GM12878 (cell line): ENCODE data around the gene MYO3A.

Experiments
- ATF2 ChIP-seq: IDR thresholded peaks from 2 replicates; pipeline ENCODE4 v1.6.1; 2012; ENCODE audit warnings: low read length, inconsistent platforms
- CBX5 ChIP-seq: sonication (generic); IDR thresholded peaks from 2 replicates; pipeline ENCODE4 v1.6.1; 2016; ENCODE audit warnings: low read depth, moderate library complexity, mild to moderate bottlenecking, inconsistent platforms
- CREB1 ChIP-seq: IDR thresholded peaks from 2 replicates; pipeline ENCODE4 v1.6.1; 2012; ENCODE audit warnings: low read depth, mild to moderate bottlenecking, inconsistent platforms
- E4F1 ChIP-seq: fragments of 450-650 bp; IDR thresholded peaks from 2 replicates; pipeline ENCODE4 v1.6.1; 2018; ENCODE audit warnings: borderline replicate concordance, mild to moderate bottlenecking; ENCODE audit not compliant: partially characterized antibody
- ETV6 ChIP-seq, 2 experiments: fragments of 450-650 bp in 1 of 2; IDR thresholded peaks in 1 of 2; conservative IDR thresholded peaks in 1 of 2; 2 replicates each; pipeline ENCODE4 v1.6.1; 2014; ENCODE audit warnings: antibody characterized with exemption in 1 of 2, borderline replicate concordance in 1 of 2, low read depth in 1 of 2, mild to moderate bottlenecking in 1 of 2, moderate library complexity in 1 of 2
- FOXM1 ChIP-seq: IDR thresholded peaks from 2 replicates; pipeline ENCODE4 v1.6.1; 2012; ENCODE audit warnings: low read depth, mild to moderate bottlenecking, inconsistent platforms, low read length, moderate library complexity
- POLR2AphosphoS5 ChIP-seq: IDR thresholded peaks from 2 replicates; pipeline ENCODE4 v1.6.1; 2011; ENCODE audit warnings: mild to moderate bottlenecking, low read length, inconsistent platforms
- RAD21 ChIP-seq: IDR thresholded peaks from 2 replicates; pipeline ENCODE4 v1.6.1; 2011; ENCODE audit warnings: mild to moderate bottlenecking, low read depth, low read length, moderate library complexity; ENCODE audit not compliant: insufficient read depth
- YY1 ChIP-seq: IDR thresholded peaks from 2 replicates; pipeline ENCODE4 v1.6.1; 2011; ENCODE audit warnings: low read depth, mild to moderate bottlenecking, low read length
- ZBTB40 ChIP-seq: fragments of 450-650 bp; IDR thresholded peaks from 2 replicates; pipeline ENCODE4 v1.6.1; 2016; ENCODE audit warnings: mild to moderate bottlenecking, moderate library complexity, borderline replicate concordance

GRCh38 chr10:26029858-26030257 lies 95.8 kb downstream of the MYO3A start:
- TF ChIP-seq CREB1 (no peak), RAD21 (no peak), FOXM1 (no peak), E4F1 (no peak), ZBTB40 (no peak), CBX5 (no peak), ATF2 (no peak), ETV6 (conservative IDR thresholded peaks at IDR 0.05 in 1 of 2, IDR thresholded peaks at IDR 0.05 in 1 of 2; ENCODE audit: borderline replicate concordance in 1 of 2, low read depth in 1 of 2) (no peak), POLR2AphosphoS5 (no peak), YY1 (no peak)
